Stimulated activated CD4-positive, alpha-beta T cell treated with anti-CD3 and anti-CD28 coated beads, Interleukin-4, amount 100 ng/mL, for 24 hours (primary cell): ENCODE data around the gene PDE11A.
"Not testable (repeated sequence)": the region's sequence is repeated elsewhere in the genome, so short reads cannot be mapped to it uniquely, and the experiment has no call there.

Source experiments
- DNase-seq: peaks from one replicate; pipeline ENCODE4 v3.0.0-alpha.2; 2020

Gene PDE11A

GRCh38 chr2:178006710-178007109 lies 65.9 kb downstream of the PDE11A start:
- DNase-seq = no peak

GRCh38 chr2:178005756-178006155 lies 66.8 kb downstream of the PDE11A start:
- DNase-seq = no peak

- no peak for DNase-seq
Observed at GRCh38 chr2:178002038-178002437, 70.5 kb downstream of the PDE11A start.

- DNase-seq = no peak
Observed at GRCh38 chr2:177998996-177999395, 73.6 kb downstream of the PDE11A start.

GRCh38 chr2:177998006-177998405 lies 74.6 kb downstream of the PDE11A start:
- DNase-seq = no peak

GRCh38 chr2:177992992-177993391 lies 79.6 kb downstream of the PDE11A start:
- no peak for DNase-seq

- DNase-seq = no peak
Observed at GRCh38 chr2:177989029-177989885, 83.3 kb downstream of the PDE11A start.

- DNase-seq = no peak
Observed at GRCh38 chr2:177984749-177985148, 87.8 kb downstream of the PDE11A start.

GRCh38 chr2:177983183-177983788 lies 89.3 kb downstream of the PDE11A start:
- peak; percentile 5 for DNase-seq

GRCh38 chr2:177972782-177973181 lies 99.8 kb downstream of the PDE11A start:
- DNase-seq = no peak

- DNase-seq = no peak
Observed at GRCh38 chr2:177972123-177972522, 100.5 kb downstream of the PDE11A start.

- DNase-seq = no peak
Observed at GRCh38 chr2:177970670-177971454, 101.7 kb downstream of the PDE11A start.

GRCh38 chr2:177964892-177965291 lies 107.7 kb downstream of the PDE11A start:
- no peak for DNase-seq

- DNase-seq = no peak
Observed at GRCh38 chr2:177952151-177952550, 120.4 kb downstream of the PDE11A start.

GRCh38 chr2:177947598-177947997 lies 125.0 kb downstream of the PDE11A start:
- not testable (repeated sequence) for DNase-seq

GRCh38 chr2:177944530-177944929 lies 128.0 kb downstream of the PDE11A start:
- not testable (repeated sequence) for DNase-seq

- DNase-seq = no peak
Observed at GRCh38 chr2:177942731-177943130, 129.8 kb downstream of the PDE11A start.

GRCh38 chr2:177939211-177939610 lies 133.4 kb downstream of the PDE11A start:
- no peak for DNase-seq

- DNase-seq = no peak
Observed at GRCh38 chr2:177930916-177931315, 141.7 kb downstream of the PDE11A start.

- DNase-seq = no peak
Observed at GRCh38 chr2:177929662-177930522, 142.7 kb downstream of the PDE11A start.

- no peak for DNase-seq
Observed at GRCh38 chr2:177923323-177923722, 149.3 kb downstream of the PDE11A start.

- no peak for DNase-seq
Observed at GRCh38 chr2:177921726-177922125, 150.9 kb downstream of the PDE11A start.

GRCh38 chr2:177917169-177917568 lies 155.4 kb downstream of the PDE11A start:
- no peak for DNase-seq
